A549 (cell line): Measurements from ENCODE around the gene TMPRSS4. TPM values are rescaled to one million over a fixed set of nuclear protein-coding genes. Genes with fewer than 3 reads are reported as not detected.

Experiments
- ATAC-seq, 2 experiments: fragments of 200-7000 bp in 1 of 2; fragments of >200 bp in 1 of 2; cut with Nextera tagmentation in 1 of 2; cut with Tn5 transposase in 1 of 2; 3 replicates each; pipeline versions ENCODE4 v1.8.0 to v1.9.1; 2018 to 2020; ENCODE audit warnings: mild to moderate bottlenecking in 1 of 2, moderate library complexity in 1 of 2
- CTCF ChIA-PET: fragments of 300-600 bp; sonication (Branson Sonifier 250); formaldehyde crosslinking; extraction: SDS; loops from one replicate; lab custom pipeline; 2021; ENCODE audit warnings: antibody characterized with exemption, inconsistent platforms; lab: Yijun Ruan, JAX
- POLR2A ChIA-PET: fragments of 350-600 bp; formaldehyde crosslinking; extraction: SDS; loops from one replicate; lab custom pipeline; 2021; ENCODE audit warnings: antibody characterized with exemption, inconsistent platforms; lab: Yijun Ruan, JAX
- DNase-seq, 2 experiments: peaks; one replicate each; pipeline versions ENCODE4 v3.0.0 to v3.0.0-alpha.2; 2011 to 2016; ENCODE audit warnings: low read depth in 1 of 2, low spot score in 1 of 2
- FAIRE-seq: peaks from 2 replicates; lab custom pipeline; 2011; peaks lifted over from hg19 to GRCh38; lab: Jason Lieb, UNC
- H3K27ac ChIP-seq, 2 experiments: fragments of >200 bp; sonication (Bioruptor Twin); formaldehyde crosslinking; 3 replicates each; pipeline ENCODE4 v1.5.1; 2016 to 2017
- H3K4me1 ChIP-seq: fragments of >200 bp; sonication (Bioruptor Twin); formaldehyde crosslinking; 3 replicates; pipeline ENCODE4 v1.6.1; 2016
- H3K4me2 ChIP-seq: fragments of >200 bp; sonication (Bioruptor Twin); formaldehyde crosslinking; 3 replicates; pipeline ENCODE4 v1.6.1; 2016
- H3K4me3 ChIP-seq: fragments of >200 bp; sonication (Bioruptor Twin); formaldehyde crosslinking; 3 replicates; pipeline ENCODE4 v1.5.1; 2016
- H3K9me3 ChIP-seq: fragments of >200 bp; sonication (Bioruptor Twin); formaldehyde crosslinking; 3 replicates; pipeline ENCODE4 v1.6.1; 2016
- ATOH8 ChIP-seq: fragments of 250-450 bp; sonication (Bioruptor Pico); IDR thresholded peaks from 2 replicates; pipeline ENCODE4 v1.5.0; 2020; ENCODE audit warnings: low read depth, mild to moderate bottlenecking, moderate library complexity
- BHLHE40 ChIP-seq: IDR thresholded peaks from 2 replicates; pipeline ENCODE4 v1.6.1; 2012; ENCODE audit warnings: low read depth, low read length, inconsistent platforms
- CBX8 ChIP-seq: fragments of 200-600 bp; sonication (generic); IDR thresholded peaks from 2 replicates; pipeline ENCODE4 v1.6.1; 2016
- CHD2 ChIP-seq: fragments of 150-350 bp; IDR thresholded peaks from 2 replicates; pipeline ENCODE4 v1.6.1; 2014; ENCODE audit warnings: low read length; ENCODE audit not compliant: partially characterized antibody
- EHF ChIP-seq: fragments of 250-450 bp; sonication (Bioruptor Pico); IDR thresholded peaks from 2 replicates; pipeline ENCODE4 v1.5.0; 2020; ENCODE audit warnings: mild to moderate bottlenecking
- EHMT2 ChIP-seq: fragments of 200-600 bp; sonication (generic); IDR thresholded peaks from 2 replicates; pipeline ENCODE4 v1.6.1; 2016; ENCODE audit warnings: antibody characterized with exemption, low read depth, mild to moderate bottlenecking, moderate library complexity
- EP300 ChIP-seq, 2 experiments: fragments of >200 bp; sonication (Bioruptor Twin); formaldehyde crosslinking; IDR thresholded peaks; 2 replicates in 1 of 2; 3 replicates in 1 of 2; pipeline ENCODE4 v1.6.1; 2016 to 2017
- FOSB ChIP-seq: fragments of 250-450 bp; sonication (Bioruptor Pico); IDR thresholded peaks from 2 replicates; pipeline ENCODE4 v1.5.0; 2020; ENCODE audit warnings: mild to moderate bottlenecking, moderate library complexity
- FOXS1 ChIP-seq: fragments of 250-450 bp; sonication (Bioruptor Pico); IDR thresholded peaks from 2 replicates; pipeline ENCODE4 v1.5.0; 2020; ENCODE audit warnings: mild to moderate bottlenecking, moderate library complexity
- HDAC2 ChIP-seq: fragments of 200-600 bp; sonication (generic); IDR thresholded peaks from 2 replicates; pipeline ENCODE4 v1.6.1; 2016
- HEYL ChIP-seq: fragments of 250-450 bp; sonication (Bioruptor Pico); IDR thresholded peaks from 2 replicates; pipeline ENCODE4 v1.8.0; 2021; ENCODE audit warnings: mild to moderate bottlenecking, moderate library complexity
- HMGXB4 ChIP-seq: fragments of 250-450 bp; sonication (Bioruptor Pico); IDR thresholded peaks from 2 replicates; pipeline ENCODE4 v1.5.0; 2021; ENCODE audit warnings: mild to moderate bottlenecking, moderate library complexity, borderline replicate concordance
- KDM5A ChIP-seq: fragments of 200-600 bp; sonication (generic); IDR thresholded peaks from 2 replicates; pipeline ENCODE4 v1.6.1; 2016; ENCODE audit warnings: antibody characterized with exemption, mild to moderate bottlenecking
- NPAS2 ChIP-seq: fragments of 250-450 bp; sonication (Bioruptor Pico); IDR thresholded peaks from 2 replicates; pipeline ENCODE4 v1.8.0; 2022; ENCODE audit warnings: mild to moderate bottlenecking, moderate library complexity, borderline replicate concordance
- PBX3 ChIP-seq: IDR thresholded peaks from 2 replicates; pipeline ENCODE4 v1.6.1; 2012
- PHF8 ChIP-seq: fragments of 200-600 bp; sonication (generic); IDR thresholded peaks from 2 replicates; pipeline ENCODE4 v1.6.1; 2016; ENCODE audit warnings: low read depth, mild to moderate bottlenecking, antibody characterized with exemption, moderate library complexity, borderline replicate concordance
- RAD21 ChIP-seq, 2 experiments: fragments of >200 bp in 1 of 2; sonication (Bioruptor Twin) in 1 of 2; formaldehyde crosslinking in 1 of 2; IDR thresholded peaks in 1 of 2; conservative IDR thresholded peaks in 1 of 2; 2 replicates in 1 of 2; 3 replicates in 1 of 2; pipeline ENCODE4 v1.6.1; 2012 to 2018; ENCODE audit warnings: inconsistent platforms in 1 of 2
- RCOR1 ChIP-seq: fragments of 150-350 bp; IDR thresholded peaks from 2 replicates; pipeline ENCODE4 v1.6.1; 2014; ENCODE audit warnings: antibody characterized with exemption, low read length, low read depth
- REST ChIP-seq: fragments of 200-600 bp; sonication (generic); IDR thresholded peaks from 2 replicates; pipeline ENCODE4 v1.6.1; 2016; ENCODE audit warnings: antibody characterized with exemption, mild to moderate bottlenecking, moderate library complexity
- RFX5 ChIP-seq: fragments of 450-650 bp; IDR thresholded peaks from 2 replicates; pipeline ENCODE4 v1.7.1; 2014; ENCODE audit warnings: antibody characterized with exemption, mild to moderate bottlenecking, moderate library complexity
- RNF2 ChIP-seq: fragments of 200-600 bp; sonication (generic); IDR thresholded peaks from 2 replicates; pipeline ENCODE4 v1.6.1; 2016; ENCODE audit warnings: low read depth, mild to moderate bottlenecking, antibody characterized with exemption, moderate library complexity, borderline replicate concordance
- SMC3 ChIP-seq: fragments of >200 bp; sonication (Bioruptor Twin); formaldehyde crosslinking; IDR thresholded peaks from 3 replicates; pipeline ENCODE4 v1.6.1; 2018; ENCODE audit warnings: inconsistent platforms
- SREBF2 ChIP-seq: fragments of 450-650 bp; IDR thresholded peaks from 2 replicates; pipeline ENCODE4 v1.6.1; 2014; ENCODE audit warnings: mild to moderate bottlenecking, moderate library complexity
- TFCP2L1 ChIP-seq: fragments of 250-450 bp; sonication (Bioruptor Pico); IDR thresholded peaks from 2 replicates; pipeline ENCODE4 v1.5.0; 2021; ENCODE audit warnings: mild to moderate bottlenecking
- TP53 ChIP-seq: fragments of 250-450 bp; sonication (Bioruptor Pico); IDR thresholded peaks from 2 replicates; pipeline ENCODE4 v1.5.0; 2021; ENCODE audit warnings: mild to moderate bottlenecking, moderate library complexity
- ZFP36 ChIP-seq: fragments of 450-650 bp; IDR thresholded peaks from 2 replicates; pipeline ENCODE4 v1.6.1; 2014; ENCODE audit warnings: borderline replicate concordance; ENCODE audit not compliant: partially characterized antibody
- WGBS: methylation state at CpG from one replicate; pipeline ENCODE4 v1.1.6; 2017; ENCODE audit errors: missing lambda C conversion rate; 5-methylcytosine and 5-hydroxymethylcytosine counted together
- polyA plus RNA-seq, 4 experiments: library from polyadenylated mRNA; depleted of rRNA in 3 of 4; stranded (reverse); fragments of >200 nt; fragmentation: RNase III in 1 of 4; extraction: RNeasy Plus Mini Kit Qiagen cat#74134 plus additional on column Dnase treatment in 1 of 4; gene quantifications; 2 replicates in 3 of 4; 3 replicates in 1 of 4; pipeline ENCODE4 v1.2.3, GENCODE V29; 2011 to 2017

Gene TMPRSS4
- polyA plus RNA-seq, 2 of the 4 experiments (the other 2 are of a cell fraction), result not detected

GRCh38 chr11:118047749-118048148, 29.1 kb upstream of the TMPRSS4 start:
- FAIRE-seq, result no peak
- ATAC-seq, result no peak
- CTCF ChIA-PET, result interaction anchor here (1.0 to 2.6 kb wide), 5 partner anchors 10 to 240 kb away, joined by 3 to 10 read pairs (median 6); no protein-coding TSS in a partner anchor
- Histone ChIP-seq H3K9me3 (no peaks in the 10 kb centered on the region), H3K27ac (no peak overlapping the region), H3K4me2 (no peak overlapping the region), H3K4me3 (no peak overlapping the region), H3K4me1 (0 out of 3 replicates have a peak, but pooled peaks cover 4% of the 10 kb centered on the region)
- POLR2A ChIA-PET, result interaction anchor here (0.6 kb wide), 1 partner anchor 165 kb away, joined by 3 read pairs; no protein-coding TSS in a partner anchor
- TF ChIP-seq EP300 (IDR thresholded peaks at IDR 0.05), result no peak
- TF ChIP-seq CBX8, result no peak
- TF ChIP-seq RCOR1, result no peak
- TF ChIP-seq BHLHE40, result no peak
- no peak for TF ChIP-seq SREBF2
- TF ChIP-seq EHF (CRISPR knock-in tag), result no peak
- 29% methylated on average over 3 of the region's 4 CpGs for WGBS
- DNase-seq, result no peak

- TF ChIP-seq TFCP2L1 (CRISPR knock-in tag) (no peak), PHF8 (no peak), SMC3 (no peak), CBX8 (no peak), REST (no peak), RAD21 (conservative IDR thresholded peaks at IDR 0.05 in 1 of 2, IDR thresholded peaks at IDR 0.05 in 1 of 2) (no peak), CHD2 (no peak), NPAS2 (CRISPR knock-in tag) (no peak), FOXS1 (no peak), HDAC2 (no peak), KDM5A (no peak), RNF2 (no peak)
- Histone ChIP-seq H3K4me3 (no peak overlapping the region), H3K4me2 (no peak overlapping the region), H3K27ac (no peak overlapping the region), H3K4me1 (0 out of 3 replicates have a peak, but pooled peaks cover 4% of the 10 kb centered on the region), H3K9me3 (no peaks in the 10 kb centered on the region)
- FAIRE-seq, result no peak
- ATAC-seq, result no peak
- 59% methylated on average over 11 of the region's 11 CpGs for WGBS
- CTCF ChIA-PET, result interaction anchor here (0.9 to 2.6 kb wide), 5 partner anchors 9 to 241 kb away, joined by 3 to 10 read pairs (median 6); no protein-coding TSS in a partner anchor
- DNase-seq, result no peak
- POLR2A ChIA-PET, result interaction anchor here (0.6 kb wide), 1 partner anchor 166 kb away, joined by 3 read pairs; no protein-coding TSS in a partner anchor
Measured at GRCh38 chr11:118048472-118049370, 28.2 kb upstream of the TMPRSS4 start.

GRCh38 chr11:118049771-118050170, 27.1 kb upstream of the TMPRSS4 start:
- FAIRE-seq (no peak), ATAC-seq (no peak), DNase-seq (no peak)
- WGBS, result 76% methylated on average over 6 of the region's 6 CpGs
- no peak overlapping the region for H3K4me3 ChIP-seq
- H3K9me3 ChIP-seq, result no peaks in the 10 kb centered on the region
- H3K4me1 ChIP-seq, result 0 out of 3 replicates have a peak, but pooled peaks cover 4% of the 10 kb centered on the region
- POLR2A ChIA-PET, result no interaction called here
- no peak overlapping the region for H3K4me2 ChIP-seq
- CTCF ChIA-PET, result interaction anchor here (1.5 kb wide), 1 partner anchor 242 kb away, joined by 5 read pairs; no protein-coding TSS in a partner anchor
- H3K27ac ChIP-seq, result no peak overlapping the region
- no peak for TF ChIP-seq FOSB (CRISPR knock-in tag)
- TF ChIP-seq HMGXB4 (CRISPR knock-in tag), result no peak
- no peak for TF ChIP-seq RCOR1
- no peak for TF ChIP-seq RFX5
- TF ChIP-seq ATOH8 (CRISPR knock-in tag), result no peak
- TF ChIP-seq ZFP36, result no peak
- no peak for TF ChIP-seq EHMT2
- no peak for TF ChIP-seq TP53 (CRISPR knock-in tag)
- no peak for TF ChIP-seq HEYL (CRISPR knock-in tag)
- no peak for TF ChIP-seq PBX3
